Breast epithelium (tissue), 3 donors: ENCODE results near the gene SLC66A1.

Experiments used
- POLR2A ChIP-seq: fragments of 450-650 bp; IDR thresholded peaks from one replicate; pipeline ENCODE4 v1.6.1; 2016; ENCODE audit warnings: antibody characterized with exemption, mild to moderate bottlenecking, moderate library complexity
- POLR2AphosphoS5 ChIP-seq, 3 donors: sonication (generic); formaldehyde crosslinking; IDR thresholded peaks; one replicate each; pipeline ENCODE4 v1.6.1; 2017; ENCODE audit warnings: antibody characterized with exemption in 3 of 3
- TF ChIP-seq, protein P1 (sequence below), 3 donors: fragments of 450-650 bp; IDR thresholded peaks; one replicate each; pipeline ENCODE4 v1.5.1; 2016 to 2017; ENCODE audit warnings: antibody characterized with exemption in 3 of 3, mild to moderate bottlenecking in 3 of 3, moderate library complexity in 3 of 3

DNA sequence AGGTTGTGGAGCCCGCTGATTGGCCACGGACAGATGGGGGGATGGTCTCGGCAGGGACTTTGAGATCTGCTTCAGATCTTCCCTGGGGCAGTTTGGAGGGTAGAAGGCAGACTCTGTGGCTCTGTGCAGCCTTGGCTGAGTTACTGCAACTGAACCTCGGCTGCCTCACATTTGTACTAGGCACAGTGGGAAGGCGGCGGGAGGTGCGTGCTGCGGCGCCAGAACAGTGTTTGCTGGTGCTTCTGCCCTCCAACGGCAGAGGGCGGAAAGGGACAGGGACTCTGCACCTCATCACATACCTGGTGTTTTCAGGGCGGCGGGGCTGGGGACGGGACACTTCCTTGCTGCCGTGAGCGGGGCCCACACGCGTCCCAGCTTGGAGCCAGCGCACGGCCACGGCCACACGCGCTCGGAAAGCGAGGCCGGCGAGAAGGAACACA lies 26.2 kb downstream of the SLC66A1 start:
- TF ChIP-seq, protein P1, sequence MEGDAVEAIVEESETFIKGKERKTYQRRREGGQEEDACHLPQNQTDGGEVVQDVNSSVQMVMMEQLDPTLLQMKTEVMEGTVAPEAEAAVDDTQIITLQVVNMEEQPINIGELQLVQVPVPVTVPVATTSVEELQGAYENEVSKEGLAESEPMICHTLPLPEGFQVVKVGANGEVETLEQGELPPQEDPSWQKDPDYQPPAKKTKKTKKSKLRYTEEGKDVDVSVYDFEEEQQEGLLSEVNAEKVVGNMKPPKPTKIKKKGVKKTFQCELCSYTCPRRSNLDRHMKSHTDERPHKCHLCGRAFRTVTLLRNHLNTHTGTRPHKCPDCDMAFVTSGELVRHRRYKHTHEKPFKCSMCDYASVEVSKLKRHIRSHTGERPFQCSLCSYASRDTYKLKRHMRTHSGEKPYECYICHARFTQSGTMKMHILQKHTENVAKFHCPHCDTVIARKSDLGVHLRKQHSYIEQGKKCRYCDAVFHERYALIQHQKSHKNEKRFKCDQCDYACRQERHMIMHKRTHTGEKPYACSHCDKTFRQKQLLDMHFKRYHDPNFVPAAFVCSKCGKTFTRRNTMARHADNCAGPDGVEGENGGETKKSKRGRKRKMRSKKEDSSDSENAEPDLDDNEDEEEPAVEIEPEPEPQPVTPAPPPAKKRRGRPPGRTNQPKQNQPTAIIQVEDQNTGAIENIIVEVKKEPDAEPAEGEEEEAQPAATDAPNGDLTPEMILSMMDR (IDR thresholded peaks at IDR 0.05): peak; percentile 38 to 79 (median 55)
- TF ChIP-seq POLR2AphosphoS5 (IDR thresholded peaks at IDR 0.05): peak in 1 of 3 donors; percentile 24
- no peak for TF ChIP-seq POLR2A
